Measurements from ENCODE around the gene ACP6.

GRCh38 chr1:147611586-147611985 is 58.7 kb downstream of the ACP6 start:
- TF ChIP-seq GATA2 (IDR thresholded peaks at IDR 0.05; ENCODE audit: low read depth, low read length), result no peak
- no peak for TF ChIP-seq GATA3 (IDR thresholded peaks at IDR 0.05; ENCODE audit: low read depth, low read length)
